Measurements from ENCODE around the gene CRLF3.

CRLF3 gene

DNA sequence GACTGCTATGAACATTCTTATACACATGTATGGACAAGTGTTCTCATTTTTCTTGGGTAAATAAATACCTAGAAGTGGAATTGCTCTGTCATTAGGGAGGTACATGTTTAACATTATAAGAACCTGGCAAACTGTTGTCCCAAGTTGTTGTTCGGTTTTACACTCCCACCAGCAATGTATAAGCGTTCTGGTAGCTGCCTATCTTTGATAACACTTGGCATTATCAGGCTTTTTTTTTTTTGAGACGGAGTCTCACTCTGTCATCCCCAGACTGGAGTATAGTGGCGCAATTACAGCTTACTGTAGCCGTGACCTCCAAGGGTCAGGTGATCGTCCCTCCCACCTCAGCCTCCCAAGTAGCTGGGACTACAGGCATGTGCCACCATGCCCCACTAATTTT lies 23.5 kb upstream of the CRLF3 start:
- TF ChIP-seq BHLHE40 (IDR thresholded peaks at IDR 0.05; ENCODE audit: borderline replicate concordance) = no peak
- CTCF ChIA-PET = no interaction called here
- no peak for DNase-seq (ENCODE audit: extremely low spot score)
- POLR2A ChIA-PET = interaction anchor here (1.3 kb wide), 1 partner anchor 17 kb away, joined by 3 read pairs; the partner anchor contains the start of gene ATAD5

- DNase-seq (ENCODE audit: extremely low spot score) = no peak
- no peak for TF ChIP-seq LEF1 (IDR thresholded peaks at IDR 0.05; ENCODE audit: borderline replicate concordance)
- CTCF ChIA-PET = interaction anchor here (2.1 kb wide), 1 partner anchor 17 kb away, joined by 10 read pairs; the partner anchor contains the start of gene CRLF3
- POLR2A ChIA-PET = interaction anchor here (0.7 to 1.2 kb wide), 2 partner anchors 9 to 16 kb away, joined by 3 to 4 read pairs; partner anchors contain the start of genes ATAD5 and CRLF3
These were observed 16.3 kb upstream of the CRLF3 start for GRCh38 chr17:30840771-30841170.

DNA sequence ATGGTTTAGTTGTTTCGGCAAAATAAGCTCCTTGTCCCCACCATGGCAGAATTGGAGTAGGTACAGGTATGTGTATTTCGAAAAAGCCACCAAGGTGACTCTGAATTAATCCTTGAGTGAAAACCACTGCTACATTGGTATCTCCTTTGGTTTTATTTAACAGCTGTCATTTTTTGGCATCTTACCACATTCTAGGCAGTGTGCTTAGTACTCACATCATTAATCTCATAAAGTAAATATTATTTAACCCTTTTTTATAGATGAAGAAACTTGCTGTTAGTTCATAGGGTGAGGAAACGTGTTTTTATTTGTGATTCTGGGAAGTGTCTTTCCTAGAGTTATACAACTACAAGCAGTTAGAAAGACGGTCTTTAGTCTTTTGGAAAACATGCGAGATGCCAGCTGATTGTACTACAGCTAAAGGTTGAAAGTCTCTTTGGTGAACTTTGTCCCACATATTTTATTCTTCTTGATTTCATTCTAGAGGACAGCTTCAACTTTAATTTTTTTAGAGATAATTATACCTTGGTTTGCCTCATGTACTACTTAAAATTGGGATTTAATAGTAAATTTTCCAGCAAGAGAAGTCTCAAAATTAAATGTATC lies 13.8 kb upstream of the CRLF3 start:
- POLR2A ChIA-PET = no interaction called here

DNA sequence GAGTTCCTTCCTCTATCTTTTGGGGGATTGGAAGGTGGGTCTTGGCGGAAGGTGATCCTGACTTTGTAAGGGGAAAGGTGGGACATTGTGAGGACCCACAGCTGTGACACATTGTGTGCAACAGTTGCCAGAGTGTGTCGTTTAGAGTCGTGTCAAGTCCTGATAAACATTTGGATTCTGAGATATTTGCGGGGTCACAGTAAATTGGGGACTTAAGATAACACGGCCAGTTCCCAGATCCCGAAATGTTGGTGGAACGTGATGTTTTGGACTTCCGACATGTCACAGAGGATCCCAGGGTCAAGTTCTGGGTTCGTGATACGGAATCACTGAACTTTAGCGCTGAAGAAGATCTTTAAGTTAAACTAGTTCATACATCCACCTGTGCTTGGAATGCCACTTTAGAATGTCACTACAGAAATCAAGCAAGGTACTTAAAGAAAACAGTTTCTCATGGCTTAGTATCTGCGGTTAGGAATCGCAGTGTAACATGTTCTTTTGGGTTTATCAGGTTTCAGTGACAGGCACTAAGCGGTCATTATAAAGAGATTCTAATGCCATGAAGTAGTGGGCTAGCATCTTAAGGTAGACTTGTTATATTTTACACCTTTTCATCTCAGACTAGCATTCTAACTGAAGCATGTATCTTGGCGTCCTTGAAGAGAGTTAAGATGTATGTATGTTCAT lies 8.1 kb upstream of the CRLF3 start:
- POLR2A ChIA-PET = interaction anchor here (1.0 to 1.6 kb wide), 7 partner anchors 8 to 356 kb away, joined by 3 to 5 read pairs (median 4); partner anchors contain the start of gene CRLF3

More for the DNA sequence above, 13.8 kb upstream of the CRLF3 start:
- no peak for DNase-seq (ENCODE audit: extremely low spot score)
- CTCF ChIA-PET = interaction anchor here (0.8 kb wide), 1 partner anchor 13 kb away, joined by 4 read pairs; no protein-coding TSS in a partner anchor
- no peak for TF ChIP-seq BHLHE40 (IDR thresholded peaks at IDR 0.05; ENCODE audit: borderline replicate concordance)
- TF ChIP-seq SP1 (IDR thresholded peaks at IDR 0.05) = no peak
- no peak for TF ChIP-seq HDGF (IDR thresholded peaks at IDR 0.05; ENCODE audit: borderline replicate concordance)
- TF ChIP-seq FOXA1 (IDR thresholded peaks at IDR 0.05) = no peak
- no peak for TF ChIP-seq SUZ12 (IDR thresholded peaks at IDR 0.05)

GRCh38 chr17:30831663-30832437 lies 7.4 kb upstream of the CRLF3 start, which contains the start of gene ATAD5:
Gene ATAD5, plus strand, starts transcription at chr17:30831966. Its CDS starts 382 bp downstream, at chr17:30832348.
- POLR2A ChIA-PET = interaction anchor here (0.6 to 1.6 kb wide), 8 partner anchors 9 to 355 kb away, joined by 3 to 4 read pairs (median 4); partner anchors contain the start of gene RNF135

More for the DNA sequence above, 8.1 kb upstream of the CRLF3 start:
- CTCF ChIA-PET = no interaction called here
- no peak for DNase-seq (ENCODE audit: extremely low spot score)
- no peak for TF ChIP-seq NFRKB (IDR thresholded peaks at IDR 0.05)
- TF ChIP-seq ELF4 (IDR thresholded peaks at IDR 0.05) = no peak
- TF ChIP-seq LEF1 (IDR thresholded peaks at IDR 0.05; ENCODE audit: borderline replicate concordance) = no peak
- no peak for TF ChIP-seq SP1 (IDR thresholded peaks at IDR 0.05)
- no peak for TF ChIP-seq SUZ12 (IDR thresholded peaks at IDR 0.05)
- no peak for TF ChIP-seq PKNOX1 (IDR thresholded peaks at IDR 0.05)
- no peak for TF ChIP-seq ARNT (IDR thresholded peaks at IDR 0.05)
- no peak for TF ChIP-seq TARDBP (IDR thresholded peaks at IDR 0.05)
- no peak for TF ChIP-seq BHLHE40 (IDR thresholded peaks at IDR 0.05; ENCODE audit: borderline replicate concordance)
- no peak for TF ChIP-seq L3MBTL2 (conservative IDR thresholded peaks at IDR 0.05)
- TF ChIP-seq FOXM1 (IDR thresholded peaks at IDR 0.05; ENCODE audit: borderline replicate concordance) = no peak
- no peak for TF ChIP-seq HDGF (IDR thresholded peaks at IDR 0.05; ENCODE audit: borderline replicate concordance)
- no peak for TF ChIP-seq FOXK2 (IDR thresholded peaks at IDR 0.05)
- TF ChIP-seq FOXA1 (IDR thresholded peaks at IDR 0.05) = no peak
- no peak for TF ChIP-seq ZNF384 (IDR thresholded peaks at IDR 0.05)
- TF ChIP-seq CTBP1 (IDR thresholded peaks at IDR 0.05; ENCODE audit: borderline replicate concordance) = no peak

DNA sequence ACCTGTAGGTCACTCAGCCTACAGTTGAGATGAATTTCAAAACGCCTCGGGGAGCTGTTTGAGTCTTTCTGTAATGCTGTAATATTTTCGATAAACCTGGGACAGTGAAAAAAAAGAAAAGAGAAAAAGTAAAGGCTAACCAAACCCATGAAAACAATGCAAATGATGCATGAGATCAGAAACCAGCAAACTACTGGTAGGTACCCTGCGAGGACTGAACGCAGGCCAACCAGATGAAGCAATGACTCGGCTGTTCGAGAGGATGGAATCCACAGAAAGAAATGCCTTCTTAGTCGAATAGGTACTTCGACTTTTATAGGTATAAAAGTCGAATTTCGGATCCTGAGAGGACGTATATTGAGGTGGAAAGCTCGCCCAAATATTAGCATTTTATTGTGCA lies 6.8 kb upstream of the CRLF3 start:
- TF ChIP-seq FOXA1 (IDR thresholded peaks at IDR 0.05) (no peak), NFRKB (IDR thresholded peaks at IDR 0.05) (no peak), HDGF (IDR thresholded peaks at IDR 0.05; ENCODE audit: borderline replicate concordance) (no peak), ZNF384 (IDR thresholded peaks at IDR 0.05) (no peak), SP1 (IDR thresholded peaks at IDR 0.05) (no peak), CTBP1 (IDR thresholded peaks at IDR 0.05; ENCODE audit: borderline replicate concordance) (no peak), LEF1 (IDR thresholded peaks at IDR 0.05; ENCODE audit: borderline replicate concordance) (no peak), FOXK2 (IDR thresholded peaks at IDR 0.05) (no peak), ARNT (IDR thresholded peaks at IDR 0.05) (no peak), SUZ12 (IDR thresholded peaks at IDR 0.05) (no peak), ELF4 (IDR thresholded peaks at IDR 0.05) (no peak), L3MBTL2 (conservative IDR thresholded peaks at IDR 0.05) (no peak)
- ChIA-PET POLR2A (interaction anchor here (0.6 to 1.6 kb wide), 8 partner anchors 9 to 355 kb away, joined by 3 to 4 read pairs (median 4); partner anchors contain the start of gene RNF135), CTCF (interaction anchor here (0.5 kb wide), 1 partner anchor 135 kb away, joined by 3 read pairs; no protein-coding TSS in a partner anchor)
- DNase-seq (ENCODE audit: extremely low spot score) = peak; percentile 21

More at GRCh38 chr17:30831663-30832437, 7.4 kb upstream of the CRLF3 start, which contains the start of gene ATAD5:
- CTCF ChIA-PET = no interaction called here
- TF ChIP-seq L3MBTL2 (conservative IDR thresholded peaks at IDR 0.05) = peak; percentile 70
- TF ChIP-seq SP1 (IDR thresholded peaks at IDR 0.05) = no peak
- peak; percentile 76 for DNase-seq (ENCODE audit: extremely low spot score)

DNA sequence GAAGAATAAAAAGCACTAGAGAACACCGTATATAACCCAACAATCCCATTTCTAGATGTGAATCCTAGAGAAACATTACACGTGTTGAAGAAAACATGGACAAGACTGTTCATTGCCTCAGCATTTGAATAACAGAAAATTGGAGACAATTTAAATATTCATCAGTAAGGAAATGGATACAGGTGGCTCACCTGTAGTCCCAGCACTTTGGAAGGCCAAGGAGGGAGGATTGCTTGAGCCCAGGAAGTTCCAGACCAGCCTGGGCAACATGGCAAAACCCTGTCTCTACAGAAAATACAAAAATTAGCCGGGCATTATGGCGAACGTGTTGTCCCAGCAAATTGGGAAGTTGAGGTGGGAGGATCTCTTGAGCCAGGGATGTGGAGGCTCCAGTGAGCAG lies 4.5 kb upstream of the CRLF3 start:
- POLR2A ChIA-PET = no interaction called here
- no peak for DNase-seq (ENCODE audit: extremely low spot score)
- CTCF ChIA-PET = interaction anchor here (0.6 kb wide), 1 partner anchor 1163 kb away, joined by 3 read pairs; no protein-coding TSS in a partner anchor
- TF ChIP-seq SUZ12 (IDR thresholded peaks at IDR 0.05) = no peak
